Measurements from ENCODE around the gene CALR3.
"Not testable (repeated sequence)": the region's sequence is repeated elsewhere in the genome, so short reads cannot be mapped to it uniquely, and the experiment has no call there.

Gene CALR3

DNA sequence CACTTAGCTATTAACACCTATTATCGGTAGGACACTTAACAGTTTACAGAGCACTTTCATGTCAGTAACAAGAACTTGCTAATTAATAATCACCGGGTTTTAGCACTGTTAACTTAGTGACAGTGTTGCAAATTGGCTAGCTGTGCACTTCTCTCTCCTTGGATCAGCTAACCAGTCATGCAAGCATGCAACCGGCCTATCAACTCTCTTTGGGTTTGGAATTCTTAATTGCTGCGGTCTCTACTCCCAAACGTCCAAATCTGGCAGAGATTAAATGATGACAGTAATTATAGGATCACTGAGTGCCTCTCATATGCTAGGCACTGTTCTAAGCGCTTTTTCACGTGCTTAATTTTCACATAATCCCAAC is 25.4 kb downstream of the CALR3 start:
- H2BK120ac ChIP-seq (ENCODE audit: low read depth, low read length): no peak overlapping the region
- no CpG with 5 or more reads among the region's 7 CpGs for WGBS, 2 donors (ENCODE audit: extremely low coverage in 2 of 2, insufficient read length in 2 of 2, insufficient replicate concordance in 1 of 2)
- H3K27me3 ChIP-seq (ENCODE audit: control insufficient read depth in 3 of 3, insufficient read depth in 3 of 3, low read depth in 1 of 3, low read length in 3 of 3): no peaks in the 10 kb centered on the region
- H3K4ac ChIP-seq (ENCODE audit: low read length): no peak overlapping the region
- peaks cover 3 to 11% of the 10 kb centered on the region in 2 donors for H3K36me3 ChIP-seq (replicated peaks in 1 of 2; ENCODE audit: control insufficient read depth in 2 of 2, insufficient read depth in 2 of 2, low read length in 2 of 2)
- H4K8ac ChIP-seq (ENCODE audit: low read depth, low read length): no peak overlapping the region
- H3K9ac ChIP-seq (ENCODE audit: low read depth, low read length, poor library complexity): no peak overlapping the region
- peak overlapping the region; percentile 63 for H3K4me2 ChIP-seq (ENCODE audit: insufficient read depth, low read length, poor library complexity, severe bottlenecking)
- H3K4me3 ChIP-seq (ENCODE audit: low read length in 2 of 2): peak overlapping the region in 1 of 2 donors; percentile 62
- DNase-seq (ENCODE audit: low spot score): no peak
- peaks cover 7 to 12% of the 10 kb centered on the region in 2 donors for H3K4me1 ChIP-seq (ENCODE audit: control insufficient read depth in 2 of 2, insufficient read depth in 1 of 2, low read depth in 1 of 2, low read length in 2 of 2)
- peaks cover 4% of the 10 kb centered on the region in 2 donors for H3K9me3 ChIP-seq (replicated peaks in 1 of 2; ENCODE audit: control insufficient read depth in 2 of 2, insufficient read depth in 1 of 2, low read depth in 1 of 2, low read length in 2 of 2)
- peaks cover 22% of the 10 kb centered on the region for H3K79me1 ChIP-seq (ENCODE audit: low read depth, low read length)
- no peak overlapping the region for H3K27ac ChIP-seq (replicated peaks; ENCODE audit: low read length)
- H3K18ac ChIP-seq (ENCODE audit: low read length): no peak overlapping the region
- no peak overlapping the region for H4K91ac ChIP-seq (ENCODE audit: low read depth, low read length, poor library complexity)
- H3K23ac ChIP-seq (ENCODE audit: low read depth, low read length, poor library complexity): no peak overlapping the region
- no peak overlapping the region for H2AFZ ChIP-seq (ENCODE audit: low read length)
- H3K14ac ChIP-seq (ENCODE audit: low read length): no peak overlapping the region
- no peak overlapping the region for H2BK5ac ChIP-seq (ENCODE audit: low read length)
- H2BK12ac ChIP-seq (ENCODE audit: low read length): no peak overlapping the region
- H2AK5ac ChIP-seq (ENCODE audit: low read depth, low read length): no peak overlapping the region
- H2BK15ac ChIP-seq (ENCODE audit: low read length): no peak overlapping the region

DNA sequence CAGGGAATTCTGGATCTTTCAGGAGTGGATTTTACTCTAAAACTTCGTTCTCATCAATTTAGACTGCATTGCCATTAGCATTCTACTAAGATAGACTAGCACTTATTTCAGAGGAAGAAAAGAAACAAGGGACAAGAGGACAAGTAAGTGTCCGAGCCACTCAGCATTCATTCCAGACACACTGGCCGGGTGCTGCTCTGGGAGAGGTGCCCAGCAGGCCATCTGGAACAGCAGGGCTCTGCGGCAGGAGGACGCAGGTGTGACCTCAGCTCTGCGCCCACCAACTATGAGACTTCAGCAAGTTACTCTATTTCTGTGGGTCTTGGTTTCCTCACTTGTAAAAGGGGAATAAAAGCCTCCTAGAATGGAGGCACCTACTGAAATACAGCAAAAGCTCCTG is 28.4 kb downstream of the CALR3 start:
- no peak overlapping the region for H3K18ac ChIP-seq (ENCODE audit: low read length)
- no peak overlapping the region for H4K91ac ChIP-seq (ENCODE audit: low read depth, low read length, poor library complexity)
- WGBS, 2 donors (ENCODE audit: extremely low coverage in 2 of 2, insufficient read length in 2 of 2, insufficient replicate concordance in 1 of 2): no CpG with 5 or more reads among the region's 6 CpGs
- H3K27ac ChIP-seq (replicated peaks; ENCODE audit: low read length): no peak overlapping the region
- H3K4me1 ChIP-seq (ENCODE audit: control insufficient read depth in 2 of 2, insufficient read depth in 1 of 2, low read depth in 1 of 2, low read length in 2 of 2): peaks cover 9 to 12% of the 10 kb centered on the region in 2 donors
- no peak overlapping the region for H3K4me2 ChIP-seq (ENCODE audit: insufficient read depth, low read length, poor library complexity, severe bottlenecking)
- no peak overlapping the region for H3K4me3 ChIP-seq (ENCODE audit: low read length in 2 of 2)
- H4K8ac ChIP-seq (ENCODE audit: low read depth, low read length): no peak overlapping the region
- H3K4ac ChIP-seq (ENCODE audit: low read length): no peak overlapping the region
- H2BK15ac ChIP-seq (ENCODE audit: low read length): no peak overlapping the region
- no peaks in the 10 kb centered on the region for H3K27me3 ChIP-seq (ENCODE audit: control insufficient read depth in 3 of 3, insufficient read depth in 3 of 3, low read depth in 1 of 3, low read length in 3 of 3)
- H3K36me3 ChIP-seq (replicated peaks in 1 of 2; ENCODE audit: control insufficient read depth in 2 of 2, insufficient read depth in 2 of 2, low read length in 2 of 2): peaks cover 6 to 17% of the 10 kb centered on the region in 2 donors
- H2BK120ac ChIP-seq (ENCODE audit: low read depth, low read length): no peak overlapping the region
- H3K14ac ChIP-seq (ENCODE audit: low read length): no peak overlapping the region
- no peak overlapping the region for H2BK5ac ChIP-seq (ENCODE audit: low read length)
- H2BK12ac ChIP-seq (ENCODE audit: low read length): no peak overlapping the region
- no peak for DNase-seq (ENCODE audit: low spot score)
- peaks cover 0 to 1% of the 10 kb centered on the region in 2 donors for H3K9me3 ChIP-seq (replicated peaks in 1 of 2; ENCODE audit: control insufficient read depth in 2 of 2, insufficient read depth in 1 of 2, low read depth in 1 of 2, low read length in 2 of 2)
- no peak overlapping the region for H3K23ac ChIP-seq (ENCODE audit: low read depth, low read length, poor library complexity)
- H2AFZ ChIP-seq (ENCODE audit: low read length): no peak overlapping the region
- H3K79me1 ChIP-seq (ENCODE audit: low read depth, low read length): peaks cover 37% of the 10 kb centered on the region
- no peak overlapping the region for H2AK5ac ChIP-seq (ENCODE audit: low read depth, low read length)
- no peak overlapping the region for H3K9ac ChIP-seq (ENCODE audit: low read depth, low read length, poor library complexity)

DNA sequence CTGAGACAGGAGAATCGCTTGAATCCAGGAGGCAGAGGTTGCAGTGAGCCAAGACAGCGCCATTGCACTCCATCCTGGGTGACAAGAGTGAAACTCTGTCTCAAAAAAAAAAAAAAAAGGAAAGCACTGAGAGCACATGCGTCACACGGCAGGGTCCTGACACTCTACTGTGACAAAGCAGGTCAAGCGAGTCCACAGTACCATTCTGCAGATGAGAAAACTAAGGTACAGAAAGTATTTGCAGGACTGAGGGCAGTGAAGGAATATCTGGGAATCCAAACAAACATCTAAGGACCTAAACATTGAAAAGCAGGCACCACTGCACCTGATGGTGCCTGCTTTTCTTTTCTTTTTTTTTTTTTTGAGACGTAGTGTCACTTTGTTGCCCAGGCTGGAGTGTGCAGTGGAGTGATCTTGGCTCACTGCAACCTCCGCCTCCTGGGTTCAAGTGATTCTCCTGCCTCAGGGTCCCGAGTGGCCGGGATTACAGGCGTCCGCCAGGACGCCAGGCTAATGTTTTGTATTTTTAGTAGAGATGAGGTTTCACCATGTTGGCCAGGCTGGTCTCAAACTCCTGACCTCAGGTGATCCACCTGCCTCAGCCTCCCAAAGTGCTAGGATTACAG is 29.1 kb downstream of the CALR3 start:
- H4K8ac ChIP-seq (ENCODE audit: low read depth, low read length); H3K14ac ChIP-seq (ENCODE audit: low read length); DNase-seq (ENCODE audit: low spot score); H2BK15ac ChIP-seq (ENCODE audit: low read length); H2BK5ac ChIP-seq (ENCODE audit: low read length); H3K4ac ChIP-seq (ENCODE audit: low read length); H3K4me3 ChIP-seq (ENCODE audit: low read length in 2 of 2); H3K27ac ChIP-seq (replicated peaks; ENCODE audit: low read length); H3K9ac ChIP-seq (ENCODE audit: low read depth, low read length, poor library complexity); H3K9me3 ChIP-seq (replicated peaks in 1 of 2; ENCODE audit: control insufficient read depth in 2 of 2, insufficient read depth in 1 of 2, low read depth in 1 of 2, low read length in 2 of 2); H2BK12ac ChIP-seq (ENCODE audit: low read length); H2AFZ ChIP-seq (ENCODE audit: low read length); H2BK120ac ChIP-seq (ENCODE audit: low read depth, low read length); H3K18ac ChIP-seq (ENCODE audit: low read length); H2AK5ac ChIP-seq (ENCODE audit: low read depth, low read length); H3K23ac ChIP-seq (ENCODE audit: low read depth, low read length, poor library complexity); H4K91ac ChIP-seq (ENCODE audit: low read depth, low read length, poor library complexity); H3K27me3 ChIP-seq (ENCODE audit: control insufficient read depth in 3 of 3, insufficient read depth in 3 of 3, low read depth in 1 of 3, low read length in 3 of 3); H3K4me2 ChIP-seq (ENCODE audit: insufficient read depth, low read length, poor library complexity, severe bottlenecking): not testable (repeated sequence)
- Histone ChIP-seq H3K36me3 (replicated peaks in 1 of 2; ENCODE audit: control insufficient read depth in 2 of 2, insufficient read depth in 2 of 2, low read length in 2 of 2) (peaks cover 8 to 17% of the 10 kb centered on the region in 2 donors), H3K4me1 (ENCODE audit: control insufficient read depth in 2 of 2, insufficient read depth in 1 of 2, low read depth in 1 of 2, low read length in 2 of 2) (peaks cover 9 to 12% of the 10 kb centered on the region in 2 donors), H3K79me1 (ENCODE audit: low read depth, low read length) (peaks cover 39% of the 10 kb centered on the region)
- no CpG with 5 or more reads among the region's 12 CpGs for WGBS, 2 donors (ENCODE audit: extremely low coverage in 2 of 2, insufficient read length in 2 of 2, insufficient replicate concordance in 1 of 2)

DNA sequence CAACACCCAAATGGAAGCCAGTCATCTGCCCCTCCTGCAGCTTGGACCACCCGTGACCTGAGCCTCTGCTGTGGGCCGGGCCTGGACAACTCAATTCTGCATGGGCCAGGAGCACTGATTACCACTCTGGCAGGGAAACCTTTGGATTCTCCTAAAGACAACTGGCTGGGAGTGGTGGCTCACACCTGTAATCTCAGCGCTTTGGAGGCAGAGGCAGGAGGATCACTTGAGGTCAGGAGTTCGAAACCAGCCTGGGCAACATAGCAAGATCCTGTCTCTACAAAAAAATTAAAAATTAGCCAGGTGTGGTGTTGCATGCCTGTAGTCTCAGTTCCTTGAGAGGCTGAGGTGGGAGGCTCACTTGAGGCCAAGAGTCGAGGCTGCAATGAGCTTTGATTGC is 30.7 kb downstream of the CALR3 start:
- no peak overlapping the region for H3K9ac ChIP-seq (ENCODE audit: low read depth, low read length, poor library complexity)
- H4K8ac ChIP-seq (ENCODE audit: low read depth, low read length): no peak overlapping the region

More for the DNA sequence above, 30.7 kb downstream of the CALR3 start:
- Histone ChIP-seq H2BK12ac (ENCODE audit: low read length) (no peak overlapping the region), H2BK120ac (ENCODE audit: low read depth, low read length) (no peak overlapping the region), H3K4me3 (ENCODE audit: low read length in 2 of 2) (no peak overlapping the region), H3K4me1 (ENCODE audit: control insufficient read depth in 2 of 2, insufficient read depth in 1 of 2, low read depth in 1 of 2, low read length in 2 of 2) (peaks cover 4% of the 10 kb centered on the region in 2 donors), H2BK15ac (ENCODE audit: low read length) (no peak overlapping the region), H3K9me3 (replicated peaks in 1 of 2; ENCODE audit: control insufficient read depth in 2 of 2, insufficient read depth in 1 of 2, low read depth in 1 of 2, low read length in 2 of 2) (peaks cover 0 to 1% of the 10 kb centered on the region in 2 donors), H3K4me2 (ENCODE audit: insufficient read depth, low read length, poor library complexity, severe bottlenecking) (no peak overlapping the region), H3K14ac (ENCODE audit: low read length) (no peak overlapping the region), H2AK5ac (ENCODE audit: low read depth, low read length) (no peak overlapping the region), H3K4ac (ENCODE audit: low read length) (no peak overlapping the region), H3K27ac (replicated peaks; ENCODE audit: low read length) (no peak overlapping the region), H3K27me3 (ENCODE audit: control insufficient read depth in 3 of 3, insufficient read depth in 3 of 3, low read depth in 1 of 3, low read length in 3 of 3) (no peaks in the 10 kb centered on the region), H3K79me1 (ENCODE audit: low read depth, low read length) (peaks cover 33% of the 10 kb centered on the region), H4K91ac (ENCODE audit: low read depth, low read length, poor library complexity) (no peak overlapping the region), H2AFZ (ENCODE audit: low read length) (no peak overlapping the region), H2BK5ac (ENCODE audit: low read length) (no peak overlapping the region), H3K23ac (ENCODE audit: low read depth, low read length, poor library complexity) (no peak overlapping the region), H3K36me3 (replicated peaks in 1 of 2; ENCODE audit: control insufficient read depth in 2 of 2, insufficient read depth in 2 of 2, low read length in 2 of 2) (peaks cover 8 to 17% of the 10 kb centered on the region in 2 donors), H3K18ac (ENCODE audit: low read length) (peak overlapping the region; percentile 68)
- no peak for DNase-seq (ENCODE audit: low spot score)
- no CpG with 5 or more reads among the region's 5 CpGs for WGBS, 2 donors (ENCODE audit: extremely low coverage in 2 of 2, insufficient read length in 2 of 2, insufficient replicate concordance in 1 of 2)
